Measurements from ENCODE around the gene GLIS1.

DNA sequence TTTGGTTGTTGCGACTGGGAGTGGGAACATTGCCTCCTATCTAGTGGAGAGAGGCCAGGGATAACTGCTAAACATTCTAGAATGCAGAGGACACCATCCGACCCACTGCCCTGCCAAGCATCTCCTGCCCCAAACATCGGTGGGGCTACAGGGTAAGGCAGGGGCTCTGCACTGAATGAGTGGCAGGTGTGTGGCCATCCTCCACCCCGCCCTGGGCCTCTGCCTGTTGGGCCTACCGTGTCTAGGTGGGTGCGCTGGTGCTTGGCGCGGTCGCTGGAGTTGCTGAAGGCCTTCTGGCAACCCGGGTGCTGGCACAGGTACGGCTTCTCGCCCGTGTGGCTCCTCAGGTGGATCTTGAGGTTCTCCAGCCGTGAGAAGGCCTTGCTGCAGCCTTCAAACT is 209.4 kb downstream of the GLIS1 start:
- TF ChIP-seq, protein P1, sequence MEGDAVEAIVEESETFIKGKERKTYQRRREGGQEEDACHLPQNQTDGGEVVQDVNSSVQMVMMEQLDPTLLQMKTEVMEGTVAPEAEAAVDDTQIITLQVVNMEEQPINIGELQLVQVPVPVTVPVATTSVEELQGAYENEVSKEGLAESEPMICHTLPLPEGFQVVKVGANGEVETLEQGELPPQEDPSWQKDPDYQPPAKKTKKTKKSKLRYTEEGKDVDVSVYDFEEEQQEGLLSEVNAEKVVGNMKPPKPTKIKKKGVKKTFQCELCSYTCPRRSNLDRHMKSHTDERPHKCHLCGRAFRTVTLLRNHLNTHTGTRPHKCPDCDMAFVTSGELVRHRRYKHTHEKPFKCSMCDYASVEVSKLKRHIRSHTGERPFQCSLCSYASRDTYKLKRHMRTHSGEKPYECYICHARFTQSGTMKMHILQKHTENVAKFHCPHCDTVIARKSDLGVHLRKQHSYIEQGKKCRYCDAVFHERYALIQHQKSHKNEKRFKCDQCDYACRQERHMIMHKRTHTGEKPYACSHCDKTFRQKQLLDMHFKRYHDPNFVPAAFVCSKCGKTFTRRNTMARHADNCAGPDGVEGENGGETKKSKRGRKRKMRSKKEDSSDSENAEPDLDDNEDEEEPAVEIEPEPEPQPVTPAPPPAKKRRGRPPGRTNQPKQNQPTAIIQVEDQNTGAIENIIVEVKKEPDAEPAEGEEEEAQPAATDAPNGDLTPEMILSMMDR (IDR thresholded peaks at IDR 0.05; ENCODE audit: poor library complexity), result no peak
- no peak for TF ChIP-seq EZH2 (IDR thresholded peaks at IDR 0.05; ENCODE audit: borderline replicate concordance)
- no peak for TF ChIP-seq EZH2phosphoT487 (IDR thresholded peaks at IDR 0.05; ENCODE audit: low read depth, severe bottlenecking, unreplicated experiment)
